ENCODE results near the gene UNC13A. TPM values are rescaled to one million over a fixed set of nuclear protein-coding genes. Genes with fewer than 3 reads are reported as not detected.

The UNC13A gene
- total RNA-seq, 2 donors from 2014 or later, result 0.14 to 2.4 TPM

DNA sequence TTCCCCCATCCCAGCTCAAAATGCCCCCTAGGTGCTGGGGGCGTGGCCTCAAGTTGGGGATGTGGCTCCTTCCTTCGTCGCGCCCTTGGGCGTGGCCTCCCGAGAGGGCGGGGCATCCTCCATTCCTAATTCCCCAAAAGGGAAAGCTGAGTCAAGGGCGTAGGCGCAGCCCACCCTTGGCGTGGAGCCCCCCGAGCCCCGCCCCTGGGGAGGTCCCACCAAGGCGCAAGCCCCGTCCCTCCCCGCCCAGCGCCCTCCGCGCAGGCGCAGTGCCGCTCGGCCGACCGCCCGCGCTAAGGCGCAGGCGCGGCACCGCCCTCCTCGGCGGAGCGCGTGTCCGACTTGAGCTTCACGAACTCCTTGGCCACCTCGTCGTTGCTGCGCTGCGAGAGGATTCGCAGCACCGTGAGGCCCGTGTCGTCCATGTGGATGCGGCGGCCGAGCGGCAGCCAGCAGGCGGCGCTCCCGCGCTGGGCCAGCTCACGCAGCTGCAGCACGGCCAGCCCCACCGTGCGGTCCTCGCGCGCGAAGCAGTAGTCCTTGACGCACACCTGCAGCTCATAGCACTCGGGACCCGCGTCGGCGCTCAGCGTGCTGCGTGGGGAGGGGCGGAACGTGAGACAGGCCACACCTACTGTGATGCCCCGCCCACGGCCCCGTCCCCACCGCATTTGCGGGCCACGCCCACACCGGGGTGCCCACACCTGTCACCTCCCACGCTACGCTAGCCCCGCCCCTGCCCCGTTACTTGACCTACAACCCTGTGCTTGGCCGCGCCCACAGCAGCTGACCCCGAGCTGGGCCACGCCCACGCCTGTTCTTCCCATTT is 82.2 kb downstream of the UNC13A start:
- H3K27ac ChIP-seq, result no peak overlapping the region
- intact Hi-C loops (cut with DNase I), result loop anchor here (10.0 kb wide), 1 partner anchor 169 kb away; no protein-coding TSS in a partner anchor
- H3K9me3 ChIP-seq, result no peaks in the 10 kb centered on the region
- TF ChIP-seq POLR2A (IDR thresholded peaks at IDR 0.05) (no peak), POLR2AphosphoS5 (IDR thresholded peaks at IDR 0.05) (no peak)
- TF ChIP-seq, protein P1, sequence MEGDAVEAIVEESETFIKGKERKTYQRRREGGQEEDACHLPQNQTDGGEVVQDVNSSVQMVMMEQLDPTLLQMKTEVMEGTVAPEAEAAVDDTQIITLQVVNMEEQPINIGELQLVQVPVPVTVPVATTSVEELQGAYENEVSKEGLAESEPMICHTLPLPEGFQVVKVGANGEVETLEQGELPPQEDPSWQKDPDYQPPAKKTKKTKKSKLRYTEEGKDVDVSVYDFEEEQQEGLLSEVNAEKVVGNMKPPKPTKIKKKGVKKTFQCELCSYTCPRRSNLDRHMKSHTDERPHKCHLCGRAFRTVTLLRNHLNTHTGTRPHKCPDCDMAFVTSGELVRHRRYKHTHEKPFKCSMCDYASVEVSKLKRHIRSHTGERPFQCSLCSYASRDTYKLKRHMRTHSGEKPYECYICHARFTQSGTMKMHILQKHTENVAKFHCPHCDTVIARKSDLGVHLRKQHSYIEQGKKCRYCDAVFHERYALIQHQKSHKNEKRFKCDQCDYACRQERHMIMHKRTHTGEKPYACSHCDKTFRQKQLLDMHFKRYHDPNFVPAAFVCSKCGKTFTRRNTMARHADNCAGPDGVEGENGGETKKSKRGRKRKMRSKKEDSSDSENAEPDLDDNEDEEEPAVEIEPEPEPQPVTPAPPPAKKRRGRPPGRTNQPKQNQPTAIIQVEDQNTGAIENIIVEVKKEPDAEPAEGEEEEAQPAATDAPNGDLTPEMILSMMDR (IDR thresholded peaks at IDR 0.05), result peak in 2 of 4 experiments; percentile 51 to 57
- peak overlapping the region; percentile 5 to 23 for H3K4me3 ChIP-seq
- peak; percentile 10 for DNase-seq (ENCODE audit: low spot score)
- H3K4me1 ChIP-seq (replicated peaks), result peaks cover 6% of the 10 kb centered on the region
- H3K27me3 ChIP-seq (replicated peaks; ENCODE audit: insufficient read depth), result peaks cover 4% of the 10 kb centered on the region
- 5% methylated on average over 66 of the region's 85 CpGs for WGBS
- no peaks in the 10 kb centered on the region for H3K36me3 ChIP-seq

DNA sequence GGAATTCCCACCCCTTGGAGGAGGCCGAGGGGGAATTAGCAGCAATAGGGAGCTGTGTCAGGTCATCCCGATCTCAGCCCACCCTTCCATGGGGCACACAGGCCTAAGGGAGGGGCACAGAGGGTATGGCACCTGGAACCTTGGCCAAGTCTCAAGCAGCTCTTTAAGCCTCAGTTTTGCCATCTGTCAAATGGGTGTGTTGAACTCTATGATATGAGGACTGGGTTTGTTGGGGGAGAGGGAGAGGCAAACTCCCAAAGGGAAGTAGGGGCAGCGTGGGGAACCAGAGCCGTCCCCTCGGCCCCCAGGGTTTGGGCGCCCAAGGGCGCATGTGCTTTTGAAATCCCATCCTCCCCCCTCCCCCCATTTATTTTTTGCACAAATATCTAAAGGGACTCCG is 83.0 kb downstream of the UNC13A start:
- Histone ChIP-seq H3K9me3 (no peaks in the 10 kb centered on the region), H3K36me3 (no peaks in the 10 kb centered on the region), H3K27ac (no peak overlapping the region), H3K4me1 (replicated peaks) (peaks cover 6% of the 10 kb centered on the region), H3K4me3 (no peak overlapping the region), H3K27me3 (replicated peaks; ENCODE audit: insufficient read depth) (peaks cover 4% of the 10 kb centered on the region)
- intact Hi-C loops (cut with DNase I), result loop anchor here (10.0 kb wide), 1 partner anchor 170 kb away; no protein-coding TSS in a partner anchor
- TF ChIP-seq, protein P1 (IDR thresholded peaks at IDR 0.05), result no peak
- TF ChIP-seq POLR2A (IDR thresholded peaks at IDR 0.05) (no peak), POLR2AphosphoS5 (IDR thresholded peaks at IDR 0.05) (no peak)
- 86% methylated on average over 8 of the region's 8 CpGs for WGBS
- DNase-seq (ENCODE audit: low spot score), result no peak

DNA sequence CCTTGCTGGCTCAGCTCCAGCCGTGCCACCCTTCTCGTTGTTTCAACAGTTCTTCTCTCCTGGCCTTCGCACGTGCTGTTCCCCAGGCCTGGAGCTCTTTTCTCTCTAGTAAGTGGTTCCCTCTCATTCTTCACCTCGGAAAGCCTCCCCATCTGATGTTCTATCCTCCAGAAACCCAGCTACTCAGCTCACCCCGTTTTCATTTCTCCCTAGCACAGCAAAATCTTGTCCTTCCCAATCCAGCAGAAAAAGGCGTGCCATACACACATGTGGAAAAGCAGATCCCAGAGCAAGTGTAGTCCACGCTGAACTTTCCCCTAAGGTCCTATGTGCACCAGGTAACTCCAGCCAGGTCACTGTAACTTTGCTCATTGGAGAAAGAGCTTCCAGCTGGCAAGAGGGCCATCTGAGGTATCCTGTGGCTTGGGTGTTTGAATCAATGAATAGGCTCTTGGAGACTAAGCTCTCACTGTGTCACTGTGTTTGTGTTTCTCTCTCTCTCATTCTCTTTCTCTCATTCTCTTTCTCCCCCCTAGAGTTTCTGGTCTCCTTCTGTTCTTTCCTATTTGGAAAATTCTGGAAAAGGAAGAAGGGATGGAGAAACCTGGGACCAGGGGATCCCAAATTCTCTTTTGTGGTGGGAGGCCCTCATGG is 83.7 kb downstream of the UNC13A start:
- H3K4me1 ChIP-seq (replicated peaks), result peaks cover 6% of the 10 kb centered on the region
- no peaks in the 10 kb centered on the region for H3K36me3 ChIP-seq
- H3K27ac ChIP-seq, result no peak overlapping the region
- WGBS, result 62% methylated on average over 8 of the region's 8 CpGs
- no peaks in the 10 kb centered on the region for H3K9me3 ChIP-seq
- intact Hi-C loops (cut with DNase I), result loop anchor here (10.0 kb wide), 1 partner anchor 170 kb away; no protein-coding TSS in a partner anchor
- DNase-seq (ENCODE audit: low spot score), result no peak
- TF ChIP-seq POLR2A (IDR thresholded peaks at IDR 0.05) (no peak), POLR2AphosphoS5 (IDR thresholded peaks at IDR 0.05) (no peak)
- TF ChIP-seq, protein P1 (IDR thresholded peaks at IDR 0.05), result no peak
- H3K4me3 ChIP-seq, result no peak overlapping the region
- H3K27me3 ChIP-seq (replicated peaks; ENCODE audit: insufficient read depth), result peaks cover 4% of the 10 kb centered on the region

DNA sequence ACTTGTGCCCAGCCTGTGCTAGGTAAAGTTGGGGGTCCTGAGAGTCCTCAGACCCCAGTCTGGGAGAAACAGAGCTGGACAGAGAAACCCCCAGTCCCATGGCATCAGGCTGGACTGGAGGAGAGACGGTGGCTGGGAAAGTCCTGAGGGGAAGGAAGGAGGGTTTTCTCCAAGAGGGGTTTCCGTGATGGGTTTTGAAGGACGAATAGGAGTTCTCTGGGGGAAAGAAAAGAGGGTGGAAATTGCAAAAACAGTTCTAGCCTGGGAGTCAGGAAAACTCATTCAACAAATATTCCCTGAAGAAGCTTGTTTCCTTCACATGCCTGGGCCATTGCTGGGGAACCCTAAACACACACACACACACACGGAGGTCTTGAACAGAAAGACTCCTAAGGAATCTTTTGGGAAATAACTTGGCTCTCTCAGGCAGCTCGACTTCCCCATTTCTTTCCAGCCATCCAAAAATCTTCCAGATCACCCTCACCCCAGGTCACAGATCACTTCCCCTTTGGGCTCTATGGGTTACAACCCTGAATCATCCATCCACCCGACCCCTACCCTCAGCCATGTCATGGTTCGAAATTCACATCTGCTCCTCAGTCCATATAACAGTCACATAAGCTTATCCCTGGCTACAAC is 85.2 kb downstream of the UNC13A start:
- H3K27ac ChIP-seq, result no peak overlapping the region
- WGBS, result 77% methylated on average over 7 of the region's 7 CpGs
- H3K4me3 ChIP-seq, result no peak overlapping the region
- TF ChIP-seq POLR2A (IDR thresholded peaks at IDR 0.05) (no peak), POLR2AphosphoS5 (IDR thresholded peaks at IDR 0.05) (no peak)
- TF ChIP-seq, protein P1 (IDR thresholded peaks at IDR 0.05), result no peak
- DNase-seq (ENCODE audit: low spot score), result no peak
- peaks cover 6% of the 10 kb centered on the region for H3K4me1 ChIP-seq (replicated peaks)
- peaks cover 4% of the 10 kb centered on the region for H3K27me3 ChIP-seq (replicated peaks; ENCODE audit: insufficient read depth)
- intact Hi-C loops (cut with DNase I), result loop anchor here (10.0 kb wide), 1 partner anchor 172 kb away; no protein-coding TSS in a partner anchor
- no peaks in the 10 kb centered on the region for H3K9me3 ChIP-seq
- H3K36me3 ChIP-seq, result no peaks in the 10 kb centered on the region

All from prostate gland (tissue), 2 donors.